H4 (cell line): ENCODE measurements around the gene AIF1L. TPM values are rescaled to one million over a fixed set of nuclear protein-coding genes. Genes with fewer than 3 reads are reported as not detected.

Source experiments
- DNase-seq: peaks from one replicate; pipeline ENCODE4 v3.0.0-alpha.2; 2015; ENCODE audit warnings: low spot score
- total RNA-seq: library from RNA; depleted of rRNA; stranded (reverse); fragments of >200 nt; shearing (Covaris generic); gene quantifications from 2 replicates; pipeline ENCODE4 v1.2.3, GENCODE V29; 2014

AIF1L gene
- total RNA-seq, 1 experiment from 2014 or later: 3.3 TPM

DNA sequence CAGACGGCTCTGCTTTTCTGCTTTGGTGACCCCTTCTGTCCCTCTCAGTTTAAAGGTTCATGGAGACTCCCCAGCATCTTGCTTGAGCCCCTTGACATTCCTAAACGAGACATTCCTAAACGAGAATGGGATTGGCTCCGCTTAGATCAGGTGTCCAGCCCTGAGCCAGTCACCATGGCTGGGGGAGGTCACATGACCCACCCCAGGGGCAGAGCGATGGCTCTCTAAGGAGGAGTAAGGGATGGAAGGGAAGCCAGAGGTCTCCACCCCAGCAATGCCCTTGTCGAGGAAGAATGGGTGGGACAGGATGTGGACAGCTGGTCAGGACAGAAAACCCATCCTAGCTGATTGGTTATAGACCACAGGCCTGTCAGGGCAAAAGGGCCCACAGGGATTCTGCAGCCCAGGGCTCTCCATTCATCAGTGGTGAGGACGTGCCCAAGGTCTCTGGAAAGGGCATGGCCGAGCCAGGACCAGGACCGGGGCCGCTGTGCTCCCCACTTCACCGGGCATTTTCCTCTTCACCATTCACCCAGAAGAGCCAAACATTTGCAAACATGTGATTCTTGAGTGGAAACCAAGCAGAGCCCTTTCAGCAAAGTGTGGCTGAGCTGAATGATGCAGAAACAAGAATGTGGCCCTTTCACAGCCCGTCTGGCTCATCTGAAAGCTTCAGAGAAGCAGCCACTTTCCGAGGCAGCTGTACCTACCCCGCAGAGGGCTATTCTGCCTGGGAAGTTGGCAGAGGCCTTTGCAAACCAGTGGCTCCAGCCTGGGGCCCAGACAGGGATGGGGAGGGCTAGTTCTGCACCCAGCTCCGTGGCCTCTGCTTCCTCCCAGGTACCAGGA, 19.8 kb upstream of the AIF1L start:
- no peak for DNase-seq

DNA sequence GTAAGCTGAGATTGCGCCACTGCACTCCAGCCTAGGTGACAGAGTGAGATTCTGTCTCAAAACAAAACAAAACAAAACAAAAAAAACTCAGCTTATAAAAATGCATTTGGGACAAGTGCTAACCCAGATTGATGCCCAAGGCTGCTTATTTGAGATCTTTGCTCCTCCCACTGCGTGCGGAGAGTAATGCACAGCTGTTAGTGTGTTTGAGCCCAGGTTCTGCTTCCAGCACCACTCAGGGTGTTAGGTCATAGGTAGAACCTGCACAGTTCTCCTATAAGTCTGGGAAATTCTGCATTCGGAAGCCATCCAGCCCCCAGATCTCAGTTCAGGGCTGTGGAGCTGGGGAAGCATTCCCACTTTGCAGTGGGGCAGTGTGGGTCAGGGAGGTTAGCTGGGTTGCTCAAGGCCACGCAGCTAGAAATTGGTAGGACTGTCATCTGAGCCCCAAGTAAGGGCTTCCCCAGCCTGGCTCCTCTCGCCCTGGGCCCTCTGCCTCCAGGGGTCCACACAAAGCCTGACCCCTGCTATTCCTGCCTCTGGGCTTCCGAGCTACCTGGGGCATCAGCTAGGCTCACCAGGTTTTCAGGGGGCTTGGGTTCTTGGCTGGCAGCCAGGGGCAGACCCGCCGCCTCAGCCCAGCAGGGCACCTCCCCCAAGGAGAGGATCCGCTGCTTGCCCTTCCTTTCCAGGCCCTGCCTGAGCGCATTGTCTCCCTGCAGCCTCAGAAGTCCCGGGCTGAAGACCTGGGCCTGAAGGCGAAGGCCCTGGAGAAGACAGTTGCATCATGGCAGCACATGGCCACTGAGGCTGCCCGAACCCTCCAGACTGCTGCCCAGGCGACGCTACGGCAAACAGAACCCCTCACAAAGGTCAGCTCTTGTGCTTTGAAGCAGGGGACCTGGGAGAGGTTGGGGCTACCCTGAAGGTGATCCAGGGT, 17.6 kb upstream of the AIF1L start:
- no peak for DNase-seq

DNA sequence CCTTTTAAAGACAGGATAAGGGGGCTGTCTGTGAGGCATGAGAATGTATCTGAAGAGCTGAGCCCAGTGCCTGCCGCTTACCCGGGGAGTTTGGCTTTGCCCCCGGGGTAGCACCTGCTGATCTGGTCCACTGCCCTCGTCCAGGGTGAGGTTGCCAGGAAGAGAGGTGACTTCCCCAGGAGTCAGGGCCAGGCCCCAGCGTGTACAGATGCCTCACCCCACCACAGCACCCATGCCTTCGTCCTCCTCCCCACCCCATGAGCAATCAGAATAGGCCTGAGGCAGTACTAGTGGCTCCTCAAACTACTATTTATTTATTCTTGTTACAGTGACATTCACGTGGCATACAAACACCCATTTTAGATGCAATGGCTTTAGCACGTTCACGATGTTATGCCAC, 15.7 kb upstream of the AIF1L start:
- DNase-seq: no peak

GRCh38 chr9:131081868-131082267, 14.5 kb upstream of the AIF1L start:
- no peak for DNase-seq

DNA sequence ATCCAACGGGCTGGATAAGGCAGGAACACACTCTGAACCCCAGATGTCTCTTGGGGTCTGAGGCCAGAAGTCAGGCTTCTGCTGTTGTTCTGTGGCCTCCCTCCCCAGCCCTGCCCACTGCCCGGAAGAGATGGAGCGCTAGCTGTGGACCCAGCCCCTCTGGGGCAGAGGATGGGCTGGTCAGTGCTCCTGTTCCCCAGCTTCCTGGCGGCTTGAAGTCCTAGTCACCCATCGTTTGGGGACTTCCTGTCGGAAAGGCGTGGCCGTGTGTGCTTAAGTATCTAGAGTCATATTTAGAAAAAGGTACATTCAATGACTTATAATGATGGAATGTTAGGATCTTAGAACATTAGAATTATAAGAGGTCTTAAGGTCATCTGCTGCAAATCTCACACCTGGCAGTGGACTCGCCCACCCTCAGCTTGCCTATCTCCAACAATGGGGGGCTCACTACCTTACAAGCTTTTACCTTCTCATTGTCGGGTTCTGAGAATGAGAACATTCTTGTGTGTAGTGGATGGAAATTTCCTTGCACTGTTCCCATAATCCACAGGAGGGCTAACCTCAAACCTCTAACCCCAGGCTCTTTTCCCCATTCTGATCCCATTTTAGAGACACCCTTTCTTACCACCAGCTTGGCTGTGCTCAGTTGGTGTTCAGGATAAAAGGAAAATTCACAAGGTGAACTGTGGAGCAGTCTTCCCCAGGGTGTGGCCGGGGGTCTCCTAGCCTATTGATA, 13.4 kb upstream of the AIF1L start:
- DNase-seq: no peak

DNA sequence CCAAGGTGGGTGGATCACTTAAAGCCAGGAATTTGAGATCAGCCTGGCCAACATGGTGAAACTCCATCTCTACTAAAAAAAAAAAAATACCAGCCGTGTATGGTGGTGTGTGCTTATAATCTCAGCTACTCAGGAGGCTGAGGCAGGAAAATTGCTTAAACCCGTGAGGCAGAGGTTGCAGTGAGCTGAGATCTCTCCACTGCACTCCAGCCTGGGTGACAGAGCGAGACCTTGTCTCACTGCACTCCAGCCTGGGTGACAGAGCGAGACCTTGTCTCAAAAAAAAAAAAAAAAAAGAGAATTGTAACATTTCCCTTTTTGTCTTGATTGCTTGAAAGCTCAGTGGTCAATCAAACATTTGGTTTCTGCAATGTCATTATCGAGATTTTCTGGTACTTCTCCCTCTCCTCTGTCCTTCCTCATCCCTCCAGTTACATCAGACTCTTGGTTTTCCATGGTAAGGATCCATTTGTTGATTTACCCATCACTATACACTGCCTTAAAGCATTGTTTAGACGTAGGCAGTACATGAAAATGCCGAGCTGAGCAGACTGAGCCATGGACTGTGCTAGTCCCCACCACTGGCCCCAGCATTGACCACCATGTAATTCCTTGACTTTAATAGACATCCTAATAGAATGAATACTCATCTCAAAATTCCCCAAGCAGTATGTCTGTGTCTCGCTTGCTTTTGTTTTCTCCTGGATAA, 11.5 kb upstream of the AIF1L start:
- DNase-seq: no peak

DNA sequence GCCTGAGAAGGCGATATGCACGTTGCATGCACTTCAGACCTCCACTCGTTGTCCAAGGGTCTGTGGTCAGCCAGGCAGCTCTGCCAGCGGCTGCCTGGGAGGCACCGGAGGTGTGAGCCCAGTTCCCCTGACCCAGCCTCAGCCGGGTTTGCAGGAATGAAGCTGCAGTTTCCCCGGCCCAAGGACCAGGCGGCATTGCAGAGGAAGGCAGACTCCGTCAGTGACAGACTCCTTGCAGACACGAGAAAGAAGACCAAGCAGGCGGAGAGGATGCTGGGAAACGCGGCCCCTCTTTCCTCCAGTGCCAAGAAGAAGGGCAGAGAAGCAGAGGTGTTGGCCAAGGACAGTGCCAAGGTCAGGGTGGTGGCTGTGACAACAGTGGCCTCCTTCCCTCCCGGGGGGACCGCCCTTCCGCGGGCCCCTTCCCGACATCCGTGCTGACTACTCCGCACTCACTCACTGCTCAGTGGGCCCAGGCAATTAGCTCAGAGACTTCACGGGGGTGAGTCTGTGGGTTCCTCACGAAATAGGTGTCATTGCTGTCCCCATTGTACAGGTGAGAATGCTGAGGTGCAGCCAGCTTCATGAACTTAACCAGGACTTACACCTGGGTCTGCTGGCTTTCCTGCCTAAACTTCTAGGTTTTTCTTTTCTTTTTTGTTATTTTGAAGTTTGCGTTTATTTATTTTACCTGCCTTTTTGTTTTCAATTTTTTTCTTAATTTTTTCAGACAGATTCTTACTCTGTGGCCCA, 10.8 kb upstream of the AIF1L start:
- no peak for DNase-seq

GRCh38 chr9:131087354-131087893, 8.9 kb upstream of the AIF1L start:
- DNase-seq: no peak

GRCh38 chr9:131090025-131090787, 6.1 kb upstream of the AIF1L start:
- DNase-seq: no peak

GRCh38 chr9:131091352-131091992, 4.9 kb upstream of the AIF1L start:
- DNase-seq: no peak

DNA sequence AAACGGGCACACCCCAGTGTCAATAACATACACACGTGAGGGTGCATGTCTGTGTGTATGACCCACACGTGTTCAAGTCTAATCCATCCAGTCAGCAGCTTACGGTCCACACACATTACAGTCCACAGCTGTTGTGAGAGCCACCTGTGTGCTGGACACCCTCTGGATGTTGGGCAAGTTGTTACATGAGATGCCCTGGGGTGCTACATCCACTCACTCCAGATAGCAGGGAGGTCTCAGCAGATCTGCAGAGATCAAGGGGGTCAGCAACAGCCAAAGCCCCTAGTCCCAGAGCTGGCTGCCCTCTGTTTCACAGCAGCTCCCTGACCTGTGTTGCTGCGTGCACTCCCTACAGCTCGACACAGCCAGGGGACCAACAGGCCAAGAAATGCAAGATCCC, 4.3 kb upstream of the AIF1L start:
- DNase-seq: no peak

- no peak for DNase-seq
Observed at GRCh38 chr9:131092548-131093440, 3.5 kb upstream of the AIF1L start.

- no peak for DNase-seq
Observed at GRCh38 chr9:131094015-131094414, 2.3 kb upstream of the AIF1L start.

DNA sequence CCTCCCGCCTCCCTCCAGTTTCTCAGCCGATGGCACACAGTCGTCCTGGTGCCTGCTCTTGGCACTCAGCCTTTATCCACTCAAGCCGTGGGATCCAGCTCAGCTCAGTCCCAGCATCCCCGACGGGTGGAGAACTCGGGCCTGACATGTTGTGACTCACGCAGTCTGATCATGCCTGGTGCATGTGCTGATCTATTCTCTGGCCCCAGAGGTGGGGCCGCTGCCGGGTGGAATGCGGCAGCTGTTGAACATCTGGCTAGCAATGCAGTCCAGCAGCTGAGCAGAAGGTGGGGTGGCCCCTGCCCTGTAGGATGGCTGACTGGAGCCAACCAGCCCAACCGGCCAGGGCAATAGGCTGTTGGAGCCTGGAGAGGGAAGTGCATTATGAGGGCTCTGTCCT, 1.7 kb upstream of the AIF1L start:
- DNase-seq: no peak

DNA sequence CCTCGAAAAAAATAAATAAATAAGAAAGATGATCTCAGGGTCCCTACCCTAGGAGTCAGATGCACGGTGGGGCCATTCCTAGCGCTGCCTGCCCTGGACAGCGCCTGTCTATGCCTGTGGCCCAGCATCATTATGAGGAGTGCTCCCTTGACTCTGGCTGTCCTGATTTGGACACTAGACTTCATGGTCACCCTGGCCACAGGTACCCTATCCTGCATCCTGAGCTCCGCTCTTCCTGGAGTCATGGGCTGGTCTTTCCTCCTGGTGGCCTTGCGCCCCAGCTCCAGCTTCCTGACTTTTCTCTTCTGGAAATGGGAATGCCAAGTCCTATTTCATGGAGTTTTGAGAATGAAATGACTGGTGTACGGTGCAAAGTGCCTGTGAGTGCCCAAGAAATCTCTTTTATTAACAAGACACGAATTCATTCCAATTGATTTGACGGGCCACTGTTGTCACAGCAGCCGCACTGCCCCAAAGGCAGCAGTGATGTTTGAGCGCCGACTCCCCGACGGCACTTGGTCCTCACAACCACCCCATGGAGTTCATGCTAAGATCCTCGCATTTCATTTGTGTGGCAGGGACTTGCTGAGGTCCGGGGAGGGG, 564 bp upstream of the AIF1L start:
- no peak for DNase-seq

DNA sequence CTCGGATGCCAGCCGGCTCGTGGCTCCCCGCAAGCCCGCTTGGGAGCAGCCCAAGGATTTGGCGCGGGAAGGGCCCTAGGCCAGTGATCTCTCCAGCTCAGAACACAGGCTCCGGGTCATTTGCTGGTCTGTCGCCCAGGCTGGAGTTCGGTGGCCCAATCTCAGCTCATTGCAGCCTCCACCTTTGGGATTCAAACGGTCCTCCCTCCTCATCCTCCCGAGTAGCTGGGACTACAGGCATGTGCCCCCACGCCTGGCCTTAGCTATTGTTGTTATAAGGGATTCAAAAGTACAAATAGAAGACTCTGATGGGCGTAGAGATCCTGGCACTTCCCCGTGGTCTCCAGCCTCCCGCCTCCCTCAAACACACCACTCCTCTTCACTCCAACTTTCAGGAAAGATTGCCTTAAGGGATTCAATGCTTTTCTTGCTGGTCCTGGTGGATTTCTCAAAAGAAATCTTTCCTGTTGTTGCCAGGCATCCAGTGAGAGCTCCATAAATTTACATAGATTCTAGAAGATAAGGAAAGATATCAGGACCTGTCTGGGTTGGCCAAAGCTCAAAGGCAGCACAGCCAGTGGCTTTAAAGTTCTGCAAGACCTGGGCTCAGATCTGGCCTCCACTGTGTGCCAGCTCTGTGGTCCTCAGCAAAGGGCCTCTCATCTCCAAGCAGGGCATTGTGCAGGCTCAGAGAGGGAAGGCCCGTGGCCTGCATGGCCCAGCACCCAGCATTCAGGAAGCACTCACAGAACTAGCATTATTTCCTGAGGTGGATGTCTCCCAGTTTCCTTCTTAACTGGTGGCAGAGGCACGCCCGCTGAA, 1.0 kb downstream of the AIF1L start:
- DNase-seq: no peak

- no peak for DNase-seq
Observed at GRCh38 chr9:131097948-131098278, 1.6 kb downstream of the AIF1L start.
